ENCODE results near the gene TPCN1.

GRCh38 chr12:113298861-113299545, 77.7 kb downstream of the TPCN1 start:
- TF ChIP-seq CTCF (conservative IDR thresholded peaks at IDR 0.05; ENCODE audit: low read depth, low read length) (no peak), EZH2phosphoT487 (IDR thresholded peaks at IDR 0.05; ENCODE audit: borderline replicate concordance, low read length) (no peak)

Data from PC-3 (cell line).